GDM1 (cell line): ENCODE measurements around the gene NAXD.
"Not testable (repeated sequence)": the region's sequence is repeated elsewhere in the genome, so short reads cannot be mapped to it uniquely, and the experiment has no call there.

Source experiments
- DNase-seq: peaks from one replicate; lab custom pipeline; 2025; lab: John Stamatoyannopoulos, UW

Gene NAXD

GRCh38 chr13:110628952-110629701, 13.8 kb downstream of the NAXD start:
- no peak for DNase-seq

DNA sequence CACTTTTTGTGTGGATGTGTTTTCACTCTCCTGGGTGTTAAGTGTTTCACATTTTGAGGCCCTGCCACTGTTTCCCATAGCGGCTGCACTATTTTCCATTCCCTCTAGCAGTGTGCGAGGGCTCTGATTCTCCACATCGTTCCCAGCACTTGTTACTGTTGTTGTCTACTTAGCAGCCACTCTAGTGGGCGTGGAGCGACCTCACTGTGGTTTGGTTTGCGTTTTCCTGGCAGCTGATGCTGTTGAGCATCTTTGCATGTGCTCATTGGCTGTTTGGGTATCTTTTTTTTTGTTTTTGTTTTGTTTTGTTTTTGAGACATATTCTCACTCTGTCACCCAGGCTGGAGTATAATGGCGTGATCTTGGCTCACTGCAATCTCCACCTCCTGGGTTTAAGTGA, 14.4 kb downstream of the NAXD start:
- DNase-seq = no peak

- DNase-seq = no peak
Measured at GRCh38 chr13:110630566-110631119, 15.3 kb downstream of the NAXD start.

DNA sequence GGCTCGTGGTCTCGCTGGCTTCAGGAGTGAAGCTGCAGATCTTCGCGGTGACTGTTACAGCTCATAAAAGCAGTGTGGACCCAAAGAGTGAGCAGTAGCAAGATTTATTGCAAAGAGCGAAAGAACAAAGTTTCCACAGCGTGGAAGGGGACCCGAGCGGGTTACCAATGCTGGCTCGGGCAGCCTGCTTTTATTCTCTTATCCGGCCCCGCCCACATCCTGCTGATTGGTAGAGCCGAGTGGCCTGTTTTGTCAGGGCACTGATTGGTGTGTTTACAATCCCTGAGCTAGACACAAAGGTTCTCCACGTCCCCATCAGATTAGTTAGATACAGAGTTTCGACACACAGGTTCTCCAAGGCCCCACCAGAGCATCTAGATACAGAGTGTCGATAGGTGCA, 16.9 kb downstream of the NAXD start:
- not testable (repeated sequence) for DNase-seq

- no peak for DNase-seq
Measured at GRCh38 chr13:110633776-110634175, 18.4 kb downstream of the NAXD start.

- DNase-seq = no peak
Measured at GRCh38 chr13:110634558-110634957, 19.2 kb downstream of the NAXD start.

DNA sequence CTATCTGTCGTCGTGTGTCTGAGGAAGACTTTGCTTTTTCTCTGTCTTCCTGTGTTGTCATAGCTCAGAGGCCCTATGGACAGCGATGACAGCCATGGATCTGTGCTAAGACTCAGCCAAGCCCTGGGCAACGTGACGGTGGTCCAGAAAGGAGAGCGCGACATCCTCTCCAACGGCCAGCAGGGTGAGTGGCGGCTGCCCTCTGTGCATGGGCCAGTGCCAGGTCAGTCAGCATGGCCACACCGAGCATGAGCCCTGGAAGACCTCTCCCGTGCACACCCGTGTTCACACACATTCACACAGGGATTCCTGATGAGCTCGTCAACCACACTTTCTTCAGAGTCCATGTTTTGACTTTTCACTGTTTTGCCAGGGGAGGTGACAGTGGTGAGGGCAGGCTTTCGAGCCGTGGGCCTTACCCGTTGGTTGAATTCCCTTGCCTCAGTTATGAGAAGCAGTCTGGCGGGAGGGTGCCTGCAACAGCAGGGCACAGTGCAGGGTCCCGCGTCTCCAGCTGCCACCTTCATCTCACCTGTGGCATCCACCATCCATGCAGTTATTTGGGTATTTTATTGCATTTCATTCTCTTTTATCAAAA, 20.2 kb downstream of the NAXD start:
- no peak for DNase-seq

DNA sequence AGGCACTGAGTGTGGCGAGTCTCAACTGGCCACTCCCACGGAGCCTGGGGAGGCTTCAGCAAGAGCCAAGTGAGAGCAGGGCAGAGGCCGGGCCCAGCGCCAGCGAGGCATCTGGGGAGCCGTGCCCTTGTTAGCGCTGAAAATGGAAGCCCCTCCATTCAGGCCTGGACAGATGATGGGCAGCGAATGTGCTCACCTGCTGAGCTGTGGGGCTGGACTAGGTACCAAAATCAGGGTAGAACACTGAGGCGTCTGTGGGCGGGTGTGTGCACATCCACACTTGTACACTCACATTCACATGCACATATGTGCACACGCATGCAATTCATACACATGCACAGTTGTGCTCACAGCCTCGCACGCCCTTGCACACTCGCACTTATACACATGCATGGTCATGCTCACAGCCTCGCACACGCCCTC, 20.7 kb downstream of the NAXD start:
- no peak for DNase-seq

DNA sequence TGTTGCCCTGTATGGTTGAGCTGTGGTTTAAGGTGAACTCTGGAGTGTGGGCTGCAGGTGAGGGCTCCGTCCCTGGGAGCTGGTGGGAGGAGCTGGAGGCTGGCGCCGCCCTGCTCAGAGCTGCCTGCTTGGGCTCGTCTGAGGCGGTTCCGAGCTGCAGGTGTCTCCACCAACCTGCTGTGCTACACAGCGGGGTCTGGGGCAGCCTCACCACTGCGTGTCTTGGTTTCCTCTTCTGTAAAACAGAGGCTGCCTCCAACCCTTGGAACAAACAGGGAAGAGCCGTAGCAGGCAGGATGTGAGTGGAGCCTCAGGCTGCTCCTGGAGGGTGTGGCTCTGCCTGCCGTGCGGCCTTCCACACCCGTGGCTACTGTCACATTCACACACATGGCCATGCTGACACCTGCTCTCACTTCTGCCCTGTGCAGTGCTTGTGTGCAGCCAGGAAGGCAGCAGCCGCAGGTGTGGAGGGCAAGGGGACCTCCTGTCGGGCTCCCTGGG, 21.4 kb downstream of the NAXD start:
- no peak for DNase-seq

GRCh38 chr13:110637275-110637674, 21.9 kb downstream of the NAXD start:
- no peak for DNase-seq

DNA sequence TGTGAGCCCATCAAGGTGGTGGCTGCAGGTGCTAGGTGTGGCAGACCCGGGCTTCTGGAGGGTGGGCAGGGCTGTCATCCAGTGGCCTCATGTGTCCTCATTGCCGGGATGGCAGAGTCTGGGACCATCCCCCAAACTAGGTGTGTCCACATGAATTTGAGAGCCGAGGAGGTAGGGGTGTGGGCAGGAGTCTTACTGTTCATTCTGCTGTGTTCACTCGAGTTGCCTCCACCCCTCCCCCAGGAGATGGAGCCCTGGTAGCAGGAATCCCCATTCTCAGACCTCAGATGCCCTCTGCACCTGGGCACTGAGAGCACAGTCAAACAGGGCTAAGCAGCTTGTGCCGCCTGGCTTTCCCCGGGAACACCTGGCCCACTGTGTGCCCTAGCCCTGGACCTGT, 22.4 kb downstream of the NAXD start:
- no peak for DNase-seq

- no peak for DNase-seq
Measured at GRCh38 chr13:110638257-110638656, 22.9 kb downstream of the NAXD start.

GRCh38 chr13:110638814-110639806, 23.8 kb downstream of the NAXD start:
- DNase-seq = no peak

GRCh38 chr13:110639935-110640334, 24.6 kb downstream of the NAXD start:
- DNase-seq = no peak

DNA sequence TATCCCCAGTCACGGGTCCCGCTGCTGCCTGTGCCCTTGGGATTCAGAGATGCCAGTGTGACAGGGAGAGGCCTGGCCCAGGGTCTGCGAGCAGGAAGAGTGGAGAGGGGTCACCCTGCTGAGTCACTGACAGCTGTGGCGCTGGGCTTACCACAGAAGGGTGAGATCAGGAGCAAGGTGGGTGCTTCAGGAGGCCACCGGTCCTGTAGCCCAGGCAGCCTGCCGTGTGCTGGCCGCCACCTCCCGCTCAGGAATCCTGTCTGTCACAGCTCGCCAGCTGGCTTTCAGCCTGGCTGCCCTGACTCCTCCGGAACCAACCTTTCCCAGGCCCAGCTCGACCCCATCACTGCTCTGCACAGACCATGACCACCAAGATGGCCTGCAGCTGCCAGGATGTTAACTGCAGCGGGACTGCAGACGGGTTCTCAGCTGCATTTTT, 25.3 kb downstream of the NAXD start:
- no peak for DNase-seq

DNA sequence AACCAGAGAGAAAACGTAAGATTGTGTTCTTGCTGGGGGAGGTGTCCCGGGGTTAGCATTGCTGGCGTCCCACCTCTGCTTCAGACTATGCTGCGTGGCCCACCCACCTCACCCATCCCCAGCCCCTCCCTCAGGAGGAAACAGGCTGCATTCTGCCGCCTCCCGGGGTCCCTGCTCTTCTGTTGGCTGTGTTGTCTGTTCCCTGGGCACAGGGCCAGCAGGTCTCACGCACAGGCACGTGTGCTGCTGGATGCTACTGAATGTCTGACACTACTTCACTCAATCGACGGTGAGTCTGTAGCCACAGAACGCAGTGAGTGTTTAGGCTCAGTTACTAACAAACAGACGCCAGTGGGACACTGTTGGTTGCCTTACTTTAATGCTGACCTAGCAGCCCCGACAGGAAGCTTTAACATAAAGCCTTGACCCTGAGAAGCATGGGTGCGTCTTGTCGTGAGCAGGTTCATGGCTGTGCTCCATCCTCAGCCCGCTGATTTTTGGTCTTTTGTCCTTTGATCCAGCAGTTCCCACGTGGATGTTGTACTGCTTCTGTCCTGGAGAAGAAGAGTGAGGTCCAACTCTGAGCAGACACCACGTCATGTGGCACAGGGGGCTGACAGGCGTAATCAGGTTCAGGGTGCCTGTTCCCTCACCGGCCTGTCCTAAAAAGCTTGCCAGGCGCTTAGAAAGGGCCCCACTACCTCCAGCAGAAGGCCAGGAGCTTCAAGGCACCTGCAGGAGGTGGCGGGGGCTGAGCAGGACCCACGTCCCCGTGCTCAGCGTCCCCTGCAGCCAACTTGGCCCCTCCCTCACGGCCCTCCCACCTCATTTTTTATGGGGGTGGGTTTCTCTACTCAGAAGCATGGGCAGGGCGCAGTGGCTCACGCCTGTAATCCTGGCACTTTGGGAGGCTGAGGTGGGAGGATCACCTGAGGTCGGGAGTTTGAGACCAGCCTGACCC, 26.0 kb downstream of the NAXD start:
- DNase-seq = no peak

DNA sequence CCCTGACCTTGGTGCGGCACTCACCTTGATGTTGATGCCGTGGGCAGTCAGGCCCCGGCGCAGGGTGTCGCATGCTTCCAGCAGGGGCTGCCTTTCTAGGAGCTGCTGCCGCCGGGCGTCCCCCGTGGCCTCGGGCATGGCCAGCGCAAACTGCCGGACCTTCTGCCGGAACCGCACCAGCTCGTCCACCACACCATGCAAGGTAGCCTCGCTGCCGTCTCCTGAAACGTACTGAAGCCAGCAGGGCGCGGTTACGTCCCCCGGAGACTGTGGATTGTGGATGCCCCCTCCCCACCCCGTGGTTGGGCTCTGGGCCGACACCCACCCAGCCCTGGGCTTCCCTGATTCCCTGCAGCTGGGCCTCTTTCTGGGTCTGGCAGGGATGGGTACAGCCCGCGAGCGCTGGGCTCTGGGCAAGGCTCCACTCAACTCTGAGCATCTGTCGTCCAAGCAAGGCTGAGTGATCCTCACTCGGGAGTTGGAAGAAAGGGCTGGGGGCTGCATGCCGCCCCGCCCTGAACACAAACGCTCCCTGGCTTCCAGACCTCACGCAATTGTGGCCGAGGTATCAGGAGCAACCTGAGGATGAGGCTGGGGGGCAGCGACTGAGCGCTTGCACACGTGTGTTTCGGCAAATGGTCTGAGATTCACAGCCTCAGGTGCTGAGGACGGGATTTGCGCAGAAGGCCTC, 27.1 kb downstream of the NAXD start:
- no peak for DNase-seq

GRCh38 chr13:110643324-110643723, 28.0 kb downstream of the NAXD start:
- DNase-seq = no peak

GRCh38 chr13:110643768-110644421, 28.6 kb downstream of the NAXD start:
- no peak for DNase-seq
